Lung microvascular endothelial cell (primary cell): ENCODE data around the gene CDADC1. TPM values are rescaled to one million over a fixed set of nuclear protein-coding genes. Genes with fewer than 3 reads are reported as not detected.
A peak's percentile ranks its signal among the peaks of the same experiment; 100 is the strongest.
"Not testable (repeated sequence)": the region's sequence is repeated elsewhere in the genome, so short reads cannot be mapped to it uniquely, and the experiment has no call there.

Experiments
- DNase-seq, 2 donors: peaks; one replicate each; pipeline versions ENCODE4 v3.0.0 to v3.0.0-alpha.2; 2010; ENCODE audit warnings: low read depth in 2 of 2
- total RNA-seq: library from RNA; depleted of rRNA; stranded (reverse); fragments of >200 nt; gene quantifications from 2 replicates; pipeline ENCODE4 v1.2.1, GENCODE V29; 2014

The CDADC1 gene
- total RNA-seq, 1 donor from 2014 or later = 2.2 TPM

DNA sequence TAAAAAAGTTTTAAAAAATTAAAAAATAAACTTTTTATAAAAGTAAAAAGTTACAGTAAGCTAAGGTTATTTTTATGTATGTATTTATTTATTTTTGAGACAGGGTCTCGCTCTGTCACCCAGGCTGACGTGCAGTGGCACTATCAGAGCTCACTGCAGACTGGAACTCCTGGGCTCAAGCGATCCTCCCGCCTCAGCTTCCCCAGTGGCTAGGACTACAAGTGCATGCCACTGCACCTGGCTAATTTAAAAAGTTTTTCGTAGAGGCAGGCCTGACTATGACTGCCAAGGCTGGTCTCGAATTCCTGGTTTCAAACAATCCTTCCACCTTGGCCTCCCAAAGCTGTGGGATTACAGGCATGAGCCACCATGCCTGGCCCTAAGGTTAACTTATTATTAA, 64.1 kb downstream of the CDADC1 start:
- no peak for DNase-seq

DNA sequence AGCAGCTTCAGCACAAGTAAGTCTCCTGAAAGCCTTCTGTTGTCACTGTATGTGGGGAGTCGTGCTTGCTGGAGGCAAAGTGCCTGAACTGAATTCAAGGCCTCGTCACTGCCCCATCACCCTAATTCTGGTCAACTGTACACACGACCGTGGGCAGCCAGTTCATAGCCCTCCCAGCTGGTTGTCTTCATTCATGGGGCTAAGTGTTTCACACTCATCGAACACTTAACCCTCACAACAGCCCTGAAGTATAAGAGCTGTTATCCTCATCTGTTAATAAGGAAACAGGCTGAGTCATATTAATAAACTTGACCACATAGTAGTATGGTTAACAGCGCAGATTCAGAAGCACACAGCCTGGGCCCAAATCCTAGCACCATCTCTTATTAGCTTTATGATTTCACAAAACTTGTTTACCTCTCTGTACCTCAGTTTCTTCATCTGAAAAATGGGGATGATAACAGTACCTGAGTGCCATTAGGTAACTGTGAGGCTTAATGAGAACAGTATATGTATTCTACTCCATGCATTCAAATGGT, 66.7 kb downstream of the CDADC1 start:
- peak in 1 of 2 donors; percentile 52 for DNase-seq

DNA sequence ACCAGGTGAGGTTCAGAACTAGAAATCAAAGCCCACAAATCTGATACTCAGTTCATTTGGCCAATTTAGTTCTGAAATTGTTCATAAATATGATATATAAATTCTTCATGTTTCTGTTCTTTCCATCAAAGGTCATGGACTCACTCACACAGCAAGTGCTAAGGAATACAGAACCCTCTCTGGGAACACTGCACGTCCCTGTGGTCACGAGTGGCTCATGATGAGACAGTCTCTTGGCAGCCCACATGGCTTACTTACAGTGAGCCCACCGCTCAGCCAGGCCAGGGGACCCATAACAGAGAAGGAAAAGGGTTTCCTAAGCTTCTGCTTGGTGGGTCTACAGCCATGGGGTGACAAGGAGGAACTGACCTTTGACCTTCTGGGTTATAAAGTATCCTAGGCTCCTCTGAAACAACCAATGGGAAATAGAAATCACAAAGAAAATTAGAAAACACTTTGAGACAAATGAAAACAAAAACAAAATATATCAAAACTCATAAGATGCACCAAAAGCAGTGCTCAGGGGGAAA, 67.4 kb downstream of the CDADC1 start:
- peak in 1 of 2 donors; percentile 10 for DNase-seq

DNA sequence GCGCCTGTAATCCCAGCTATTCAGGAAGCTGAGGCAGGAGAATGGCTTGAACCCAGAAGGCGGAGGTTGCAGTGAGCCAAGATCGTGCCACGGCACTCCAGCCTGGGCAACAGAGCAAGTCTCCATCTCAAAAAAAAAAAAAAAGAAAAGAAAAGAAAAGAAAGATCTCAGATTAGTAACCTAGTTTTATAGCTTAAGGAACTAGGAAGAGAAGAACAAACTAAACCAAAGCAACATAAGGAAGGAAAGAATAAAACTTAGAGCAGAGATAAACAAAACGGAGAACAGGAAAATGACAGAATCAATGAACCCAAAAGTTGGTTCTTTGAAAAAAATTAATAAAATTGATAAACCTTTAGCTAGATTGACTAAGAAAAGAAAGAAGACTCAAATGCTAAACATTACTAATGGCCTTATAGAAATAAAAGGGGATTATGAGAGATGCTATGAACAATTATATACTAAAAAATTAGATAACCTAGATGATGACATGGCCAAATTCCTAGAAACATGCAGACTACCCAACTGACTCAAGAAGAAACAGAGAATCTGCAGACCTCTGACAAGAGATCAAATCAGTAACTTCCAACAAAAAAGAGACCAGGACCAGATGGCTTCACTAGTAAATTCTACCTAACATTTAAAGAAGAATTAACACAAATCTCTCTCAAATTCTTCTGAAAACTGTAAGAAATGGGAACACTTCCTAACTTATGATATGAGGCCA, 68.2 kb downstream of the CDADC1 start:
- no peak for DNase-seq

DNA sequence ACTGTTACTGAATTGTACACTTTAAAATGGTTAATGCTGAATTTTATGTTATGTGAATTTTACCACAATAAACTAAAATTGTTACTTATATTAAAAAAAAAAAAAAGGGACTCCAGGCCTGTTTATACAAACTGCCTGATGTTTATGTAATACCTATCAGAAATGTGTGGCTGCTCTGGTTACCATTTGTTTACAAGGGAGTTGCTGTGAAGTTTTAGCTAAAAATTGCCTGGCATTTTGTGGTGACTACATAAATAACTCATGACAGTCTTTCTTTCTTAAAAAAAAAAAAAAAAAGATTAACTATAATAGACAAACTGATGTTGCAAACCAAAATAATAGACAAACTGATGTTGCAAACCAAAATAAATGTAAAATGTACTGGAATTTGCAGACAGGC, 71.8 kb downstream of the CDADC1 start:
- no peak for DNase-seq

DNA sequence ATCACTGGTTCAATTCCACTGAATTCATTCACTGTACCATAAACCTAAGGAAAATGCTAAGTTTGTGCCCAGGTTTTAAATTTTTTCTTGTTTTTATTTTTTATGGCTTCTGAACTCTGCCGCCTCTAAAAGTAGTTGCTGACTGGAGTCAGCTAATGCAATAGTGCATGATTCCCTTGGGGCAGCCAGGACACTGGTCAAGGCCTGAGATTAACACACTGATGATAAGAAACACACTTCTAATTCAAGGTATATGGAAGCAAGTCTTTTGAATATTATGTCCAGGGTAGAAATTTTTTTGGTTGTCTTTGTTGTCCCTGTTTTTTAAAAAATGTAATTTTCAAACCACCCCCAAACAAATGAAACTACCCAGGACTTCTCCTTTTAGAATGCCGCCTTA, 72.2 kb downstream of the CDADC1 start:
- no peak for DNase-seq

DNA sequence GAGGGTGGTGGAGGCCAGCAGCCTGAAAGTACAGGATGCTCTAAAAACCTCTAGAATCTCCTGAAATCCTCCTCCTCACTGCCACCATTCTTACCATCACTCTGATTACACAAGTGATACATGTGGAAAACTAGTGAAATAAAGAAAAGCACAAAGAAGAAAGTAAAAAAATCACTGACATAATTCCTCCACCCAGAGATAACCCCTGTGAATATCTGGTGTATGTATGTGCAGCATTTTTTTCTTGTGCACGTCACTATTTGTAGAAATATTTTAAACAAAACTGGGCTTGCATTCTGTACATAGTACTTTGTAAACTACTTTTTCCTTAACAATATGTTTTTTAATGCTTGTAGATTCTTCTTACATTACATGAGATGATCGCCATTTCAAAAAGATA, 73.2 kb downstream of the CDADC1 start:
- DNase-seq = no peak

DNA sequence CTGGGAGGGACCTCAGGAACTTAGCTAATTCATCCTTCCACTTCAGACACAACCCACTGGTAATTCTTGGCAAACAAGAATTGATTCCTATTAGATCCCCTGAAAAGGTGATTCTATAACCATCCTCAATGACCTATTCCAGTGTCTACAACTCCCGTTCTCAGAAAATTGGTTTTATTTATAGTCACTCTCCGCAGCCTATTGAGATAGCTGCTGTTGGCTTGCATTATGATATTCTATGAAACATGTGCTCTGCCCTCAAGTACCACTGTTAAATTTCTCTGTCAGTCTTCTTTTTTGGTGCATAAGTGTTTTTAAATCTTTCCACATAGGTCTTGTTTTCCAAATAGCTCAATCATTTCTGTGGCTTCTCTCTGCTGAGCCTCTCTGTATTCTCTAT, 75.0 kb downstream of the CDADC1 start:
- no peak for DNase-seq

DNA sequence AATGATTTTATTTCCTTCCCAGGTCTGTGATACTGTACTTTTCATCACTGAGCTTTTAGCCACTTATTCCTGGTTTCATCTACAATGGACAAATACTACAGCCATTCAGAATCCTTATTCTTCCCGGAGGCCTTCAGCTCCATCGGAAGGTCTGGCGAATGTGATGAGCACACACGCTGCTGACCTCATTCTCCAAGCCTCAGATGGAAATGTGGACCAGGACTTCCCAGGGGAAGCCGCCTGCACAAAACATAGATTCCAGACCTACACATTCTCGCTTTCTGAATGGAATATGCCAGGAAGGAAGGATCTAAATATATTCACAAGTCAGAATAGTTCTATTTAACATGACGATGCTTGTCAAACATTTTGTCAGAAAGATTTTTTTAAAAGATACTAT, 75.6 kb downstream of the CDADC1 start:
- no peak for DNase-seq

DNA sequence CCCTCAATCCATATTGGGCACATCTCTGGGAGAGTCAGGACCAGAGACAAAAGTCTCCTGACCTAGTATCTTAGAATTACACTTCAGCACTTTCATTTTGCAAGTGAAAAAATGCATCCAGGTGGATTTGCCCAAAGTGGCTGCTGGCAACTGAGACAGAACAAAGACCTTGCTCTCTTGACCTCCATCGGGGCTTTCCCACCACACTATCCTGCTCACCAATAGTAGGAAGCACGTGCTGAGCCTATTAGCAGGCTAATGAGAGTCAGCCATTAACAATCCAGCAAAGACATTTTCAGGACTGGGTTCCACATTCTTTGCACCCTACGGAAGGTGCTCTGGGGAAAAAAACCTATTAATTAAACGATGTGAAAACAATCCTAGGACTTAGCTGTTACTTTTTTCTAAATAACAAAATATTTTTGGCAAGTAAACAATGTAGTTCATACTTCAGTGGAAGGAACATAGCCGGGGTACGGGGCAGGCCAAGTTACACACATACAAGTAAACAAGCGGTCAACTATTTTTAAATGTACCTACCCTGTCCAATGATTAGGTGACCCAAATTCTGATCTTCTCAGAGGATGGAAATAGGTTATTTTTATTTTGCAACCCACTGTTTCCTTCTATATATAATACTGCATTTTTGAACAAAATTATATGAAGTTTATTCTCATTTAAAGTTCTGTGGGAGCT, 78.6 kb downstream of the CDADC1 start:
- DNase-seq = no peak

DNA sequence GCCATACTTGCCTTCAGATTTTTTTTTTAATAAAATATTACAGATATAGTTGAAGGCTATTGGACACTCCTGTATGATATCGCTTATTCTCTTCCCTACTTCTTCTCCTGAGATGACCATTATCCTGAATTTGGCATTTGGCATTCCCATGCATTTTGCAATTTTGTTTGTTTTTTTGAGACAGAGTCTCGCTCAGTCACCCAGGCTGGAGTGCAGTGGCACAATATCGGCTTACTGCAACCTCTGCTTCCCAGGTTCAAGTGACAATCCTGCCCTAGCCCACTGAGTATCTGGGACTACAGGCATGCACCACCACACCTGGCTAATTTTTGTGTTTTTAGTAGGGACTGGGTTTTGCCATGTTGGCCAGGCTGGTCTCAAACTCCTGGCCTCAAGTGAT, 79.4 kb downstream of the CDADC1 start:
- DNase-seq = not testable (repeated sequence)

DNA sequence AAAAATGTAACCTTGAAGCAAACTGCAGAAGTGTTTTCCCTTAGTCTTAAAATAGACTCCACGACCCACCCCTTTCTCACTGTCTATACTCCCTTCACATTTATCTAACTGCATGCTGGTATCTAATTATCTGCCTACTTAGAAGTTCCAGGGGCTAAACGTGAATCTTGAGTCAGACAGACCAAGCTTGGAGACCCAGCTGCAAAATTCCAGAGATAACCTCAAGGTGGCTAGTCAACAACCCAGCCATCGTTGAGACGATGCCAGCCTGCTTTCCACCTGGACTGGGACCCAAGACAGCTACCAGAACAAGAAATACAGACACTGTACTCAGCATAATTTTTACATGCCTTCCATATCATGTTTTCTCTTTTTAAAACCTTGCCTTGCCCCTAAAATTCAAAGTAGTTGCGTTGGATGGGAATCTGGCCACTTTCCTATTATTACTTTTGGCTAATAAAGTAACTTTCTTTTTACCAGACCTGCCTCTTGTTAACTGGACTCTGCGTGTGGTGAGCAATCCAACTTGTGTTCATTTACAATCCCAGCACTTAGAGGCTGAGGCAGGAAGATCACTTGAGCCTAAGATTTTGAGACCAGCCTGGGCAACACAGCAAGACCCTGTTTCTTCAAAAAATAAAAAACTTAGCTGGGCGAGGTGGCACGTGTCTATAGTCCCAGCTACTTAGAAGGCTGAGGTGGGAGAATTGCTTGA, 82.3 kb downstream of the CDADC1 start:
- DNase-seq = no peak

DNA sequence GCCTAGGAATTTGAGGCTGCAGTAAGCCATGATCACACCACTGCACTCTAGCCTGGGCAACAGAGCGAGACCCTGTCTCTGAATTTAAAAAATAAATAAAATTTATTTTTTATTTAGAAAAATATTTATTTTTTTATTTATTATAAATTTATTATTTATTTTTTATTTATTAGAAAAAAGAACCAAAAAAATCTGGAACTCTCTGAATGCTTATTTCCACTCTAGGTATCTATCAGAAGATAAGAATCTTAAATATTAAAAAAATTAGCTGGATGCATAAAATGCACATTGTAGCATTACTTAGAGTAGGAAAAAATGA, 82.8 kb downstream of the CDADC1 start:
- no peak for DNase-seq

DNA sequence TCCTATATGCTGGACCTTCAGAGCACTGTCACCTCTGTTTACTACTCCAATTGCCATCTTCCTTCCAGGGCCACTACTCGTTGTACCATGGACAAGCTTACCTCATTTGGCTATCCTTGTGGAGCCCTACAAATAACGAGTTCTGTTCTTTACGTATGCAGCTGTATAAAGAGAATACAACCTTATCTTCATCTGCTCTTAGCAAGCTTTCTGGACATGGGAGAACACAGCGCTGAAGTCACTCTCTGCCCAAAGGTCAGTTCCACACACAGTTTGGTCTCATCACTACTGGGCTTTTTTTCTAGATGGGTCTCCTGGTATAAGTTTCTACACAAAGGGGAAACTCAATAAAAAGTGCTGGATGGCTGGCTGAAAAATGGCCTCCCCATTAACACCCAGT, 88.9 kb downstream of the CDADC1 start:
- no peak for DNase-seq

DNA sequence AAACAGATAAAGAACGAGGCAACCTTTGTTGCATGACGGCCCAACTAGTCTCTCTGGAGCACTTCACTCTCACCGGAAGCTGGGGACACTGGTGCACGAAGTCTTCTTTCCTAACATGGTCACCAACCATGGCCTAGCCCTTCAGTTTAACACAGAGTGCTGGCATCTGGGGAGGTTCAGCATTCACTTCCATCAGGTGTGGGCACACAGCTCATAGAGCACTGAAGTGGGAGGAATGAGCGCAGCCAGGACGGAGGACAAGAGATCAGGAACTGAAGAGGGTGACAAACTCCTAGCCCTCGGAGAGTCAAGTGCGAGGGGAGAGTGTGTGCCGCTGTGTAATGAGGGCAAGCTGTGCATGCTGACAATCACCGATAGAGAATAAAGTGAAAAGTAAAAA, 92.4 kb downstream of the CDADC1 start:
- no peak for DNase-seq

DNA sequence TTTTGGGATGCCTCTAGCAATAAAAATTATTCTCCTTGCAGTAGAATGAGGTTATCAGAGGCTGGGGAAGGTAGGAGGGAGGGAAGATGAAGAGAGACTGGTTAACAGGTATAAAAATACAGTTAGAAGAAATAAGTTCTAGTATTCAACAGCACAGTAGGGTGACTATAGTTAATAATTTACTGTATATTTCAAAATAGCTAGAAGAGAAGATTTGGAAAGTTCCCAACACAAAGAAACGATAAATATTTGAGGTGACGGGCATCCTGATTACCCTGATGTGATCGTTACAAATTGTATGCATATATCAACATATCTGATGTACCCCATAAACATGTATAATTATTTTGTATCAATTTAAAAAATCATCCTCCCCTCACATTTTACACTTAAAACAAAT, 93.8 kb downstream of the CDADC1 start:
- DNase-seq = no peak

DNA sequence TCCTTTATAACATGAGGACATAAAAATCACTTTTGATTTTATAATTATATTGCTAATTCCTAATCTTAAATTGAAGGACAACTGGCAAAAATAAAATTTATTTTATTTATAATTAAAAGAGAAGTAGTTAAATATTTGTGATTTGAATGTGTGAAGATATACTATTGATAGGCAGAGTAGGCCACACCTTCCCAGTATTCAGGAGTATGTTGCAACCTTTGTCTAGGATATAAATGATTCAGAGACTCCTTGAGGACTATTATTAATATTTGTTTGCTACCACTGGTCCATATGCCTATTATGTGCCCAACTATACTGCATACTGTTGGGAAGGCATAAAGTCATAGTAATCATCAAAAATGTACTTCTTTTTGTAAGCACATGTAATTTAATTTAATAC, 94.2 kb downstream of the CDADC1 start:
- DNase-seq = no peak

DNA sequence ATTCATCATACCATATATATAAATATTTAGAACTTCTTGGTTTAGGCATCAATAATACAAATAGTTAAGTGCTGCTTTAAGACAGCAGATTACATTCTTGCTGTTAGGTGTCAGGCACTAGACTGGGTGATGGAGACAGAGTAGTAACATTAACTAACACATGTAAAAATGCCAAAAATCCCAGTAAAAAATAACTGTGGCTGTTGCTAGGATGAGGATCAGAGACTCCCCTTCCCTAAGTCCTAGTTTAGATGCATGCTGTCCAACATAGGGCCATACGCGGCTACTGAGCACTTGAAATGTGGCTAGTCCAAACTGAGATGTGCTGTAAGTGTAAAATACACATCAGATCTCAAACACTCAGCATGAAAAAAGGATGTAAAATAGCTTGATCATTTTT, 94.7 kb downstream of the CDADC1 start:
- no peak for DNase-seq
